Activated CD4-positive, alpha-beta T cell treated with anti-CD3 and anti-CD28 coated beads, Interleukin-2, amount 10 ng/mL, durations not matched to agents 7 days and 5 days (primary cell): ENCODE measurements around the gene IL7R. TPM values are rescaled to one million over a fixed set of nuclear protein-coding genes. Genes with fewer than 3 reads are reported as not detected.
A peak's percentile ranks its signal among the peaks of the same experiment; 100 is the strongest.

Experiments
- CTCF ChIA-PET: fragments of 350-600 bp; sonication (Branson Sonifier 250); formaldehyde crosslinking; loops from one replicate; lab custom pipeline; 2021; ENCODE audit warnings: antibody characterized with exemption; lab: Charles Lee
- POLR2A ChIA-PET: fragments of 350-600 bp; sonication (Branson Sonifier 250); formaldehyde crosslinking; loops from one replicate; lab custom pipeline; 2021; ENCODE audit warnings: antibody characterized with exemption; lab: Charles Lee
- DNase-seq: peaks from one replicate; pipeline ENCODE4 v3.0.0-alpha.2; 2020
- H3K27ac Mint-ChIP-seq: one replicate; pipeline ENCODE4 v1.8.0; 2021; ENCODE audit warnings: mild to moderate bottlenecking, moderate library complexity, mixed read lengths
- H3K27me3 Mint-ChIP-seq: one replicate; pipeline ENCODE4 v1.8.0; 2021; ENCODE audit warnings: mixed read lengths
- H3K36me3 Mint-ChIP-seq: one replicate; pipeline ENCODE4 v1.8.0; 2021; ENCODE audit warnings: low read depth, mixed read lengths
- H3K4me1 Mint-ChIP-seq: one replicate; pipeline ENCODE4 v1.8.0; 2021; ENCODE audit warnings: mixed read lengths
- H3K4me3 Mint-ChIP-seq: one replicate; pipeline ENCODE4 v1.8.0; 2021; ENCODE audit warnings: mild to moderate bottlenecking, moderate library complexity, mixed read lengths
- H3K9me3 Mint-ChIP-seq: one replicate; pipeline ENCODE4 v1.8.0; 2021; ENCODE audit warnings: mixed read lengths
- total RNA-seq, 2 experiments: library from RNA; stranded (reverse); gene quantifications; one replicate each; pipeline ENCODE4 v1.2.3, GENCODE V29; 2021

Gene IL7R
- total RNA-seq, 2 experiments from 2014 or later = 451 to 533 TPM

DNA sequence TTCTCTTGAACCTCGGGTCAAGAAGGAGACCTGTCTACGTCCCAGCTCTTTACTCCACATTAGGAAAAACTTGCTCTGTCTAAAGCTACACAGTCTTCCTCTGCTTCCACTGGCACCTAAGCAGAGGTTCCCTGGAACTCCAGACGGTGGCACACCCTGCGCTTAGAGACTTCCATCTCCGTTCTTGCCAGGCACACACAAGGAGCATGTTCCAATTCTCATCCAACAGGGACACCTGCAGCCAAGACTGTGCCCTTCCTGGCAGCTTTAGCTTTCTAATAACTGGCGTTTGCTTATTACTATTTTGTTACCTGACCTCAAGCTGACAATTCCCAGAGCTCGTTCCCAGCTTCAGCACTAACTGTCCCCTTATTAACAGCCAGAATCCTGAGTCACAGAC, 65.8 kb downstream of the IL7R start:
- Mint-ChIP-seq H3K27ac (no peak overlapping the region), H3K36me3 (peaks cover 11% of the 10 kb centered on the region), H3K4me3 (no peak overlapping the region), H3K27me3 (peaks cover under 1% of the 10 kb centered on the region), H3K9me3 (peaks cover 20% of the 10 kb centered on the region), H3K4me1 (peaks cover 54% of the 10 kb centered on the region)
- ChIA-PET CTCF (interaction anchor here (0.6 to 1.6 kb wide), 6 partner anchors 10 to 323 kb away, joined by 3 to 6 read pairs (median 3); no protein-coding TSS in a partner anchor), POLR2A (no interaction called here)
- no peak for DNase-seq

DNA sequence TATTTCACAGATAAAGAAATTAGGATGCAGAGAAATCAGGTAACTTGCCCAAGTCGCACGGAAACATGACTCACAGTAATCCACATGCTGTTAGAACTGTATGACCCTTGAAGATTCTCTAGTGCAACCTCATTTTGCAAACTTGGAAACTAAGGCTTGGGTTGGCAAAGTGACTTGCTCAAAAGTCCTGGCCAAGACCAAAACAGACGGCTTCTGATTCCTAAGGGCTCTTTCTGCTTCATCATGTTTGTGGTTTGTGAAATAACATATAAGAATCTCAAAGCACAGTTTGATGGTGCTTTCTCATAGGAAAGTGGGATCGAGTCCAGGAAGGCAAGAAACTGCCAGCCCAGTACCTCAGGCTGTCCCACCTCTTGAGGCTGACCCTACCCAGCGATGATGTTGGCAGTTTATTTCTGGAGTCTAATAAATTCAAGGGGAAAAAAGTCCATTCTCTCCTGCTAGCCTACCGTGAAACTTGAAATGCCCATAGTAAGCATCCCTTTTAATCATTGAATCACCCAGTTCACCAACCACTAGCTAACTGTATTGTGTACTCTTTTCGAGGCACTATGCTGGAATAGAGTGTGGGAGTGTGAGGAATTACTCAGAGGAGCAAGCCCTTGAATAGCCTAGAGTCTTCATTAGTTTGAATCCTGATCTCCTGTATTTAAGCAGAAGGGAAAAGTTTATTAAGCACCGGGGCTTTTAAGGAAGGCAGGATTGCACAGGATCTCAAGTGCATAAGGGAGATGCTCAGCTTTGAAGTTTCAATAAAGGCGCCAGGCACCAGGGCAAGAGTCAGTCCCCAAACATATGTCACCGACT, 67.6 kb downstream of the IL7R start:
- H3K36me3 Mint-ChIP-seq = peaks cover 8% of the 10 kb centered on the region
- peaks cover 3% of the 10 kb centered on the region for H3K27me3 Mint-ChIP-seq
- peak overlapping the region; percentile 74 for H3K27ac Mint-ChIP-seq
- H3K9me3 Mint-ChIP-seq = peaks cover 10% of the 10 kb centered on the region
- ChIA-PET POLR2A (interaction anchor here (0.6 to 1.0 kb wide), 2 partner anchors 70 to 72 kb away, joined by 3 to 6 read pairs; no protein-coding TSS in a partner anchor), CTCF (interaction anchor here (0.8 to 4.1 kb wide), 23 partner anchors 12 to 488 kb away, joined by 3 to 44 read pairs (median 5); partner anchors contain the start of gene SPEF2)
- H3K4me3 Mint-ChIP-seq = peak overlapping the region; percentile 60
- no peak for DNase-seq
- H3K4me1 Mint-ChIP-seq = peaks cover 43% of the 10 kb centered on the region

DNA sequence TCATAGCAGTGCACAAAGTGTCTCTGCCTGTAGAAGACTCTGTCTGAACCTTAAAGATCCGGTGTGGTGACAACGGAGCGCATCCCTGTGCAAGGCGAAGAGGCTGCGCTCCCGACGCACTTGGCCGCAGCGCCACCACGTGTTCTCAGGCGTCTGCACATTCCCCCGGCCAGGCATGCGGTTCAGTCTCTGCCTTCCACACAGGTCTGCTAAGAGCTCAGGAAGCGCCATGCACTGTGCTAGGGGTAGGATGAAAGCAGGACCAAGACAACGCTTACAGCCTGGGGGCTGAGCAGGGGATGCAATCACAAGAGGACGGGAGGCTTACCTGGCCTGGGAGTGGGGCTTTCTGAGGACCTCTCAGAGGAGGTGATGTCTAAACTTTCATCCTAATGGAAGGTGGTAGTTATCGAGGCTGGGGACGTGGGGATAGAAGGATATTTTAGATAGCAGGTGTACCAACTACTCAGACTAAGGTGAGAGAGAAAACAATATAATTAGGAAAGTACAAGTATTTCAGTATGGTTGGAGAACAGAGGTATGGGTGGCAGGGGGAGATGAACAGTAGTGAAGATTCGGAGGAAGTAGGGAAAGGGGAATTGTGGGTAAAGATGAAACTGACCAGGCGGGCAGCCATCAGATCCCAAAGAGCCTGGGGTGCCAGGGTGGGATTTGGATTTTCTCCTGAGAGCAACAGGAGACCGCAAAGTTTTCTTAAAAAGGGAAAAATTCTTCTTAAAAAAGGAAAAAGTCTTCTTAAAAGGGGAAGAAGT, 68.4 kb downstream of the IL7R start:
- H3K27ac Mint-ChIP-seq = peak overlapping the region; percentile 74
- peak overlapping the region; percentile 60 for H3K4me3 Mint-ChIP-seq
- peaks cover 3% of the 10 kb centered on the region for H3K36me3 Mint-ChIP-seq
- ChIA-PET CTCF (interaction anchor here (0.6 to 4.1 kb wide), 32 partner anchors 13 to 489 kb away, joined by 3 to 44 read pairs (median 4); partner anchors contain the start of genes CAPSL and SPEF2), POLR2A (interaction anchor here (1.0 to 2.1 kb wide), 2 partner anchors 70 to 274 kb away, joined by 3 to 6 read pairs; no protein-coding TSS in a partner anchor)
- DNase-seq = peak; percentile 89
- H3K9me3 Mint-ChIP-seq = peaks cover 3% of the 10 kb centered on the region
- H3K27me3 Mint-ChIP-seq = peaks cover 3% of the 10 kb centered on the region
- peaks cover 39% of the 10 kb centered on the region for H3K4me1 Mint-ChIP-seq

DNA sequence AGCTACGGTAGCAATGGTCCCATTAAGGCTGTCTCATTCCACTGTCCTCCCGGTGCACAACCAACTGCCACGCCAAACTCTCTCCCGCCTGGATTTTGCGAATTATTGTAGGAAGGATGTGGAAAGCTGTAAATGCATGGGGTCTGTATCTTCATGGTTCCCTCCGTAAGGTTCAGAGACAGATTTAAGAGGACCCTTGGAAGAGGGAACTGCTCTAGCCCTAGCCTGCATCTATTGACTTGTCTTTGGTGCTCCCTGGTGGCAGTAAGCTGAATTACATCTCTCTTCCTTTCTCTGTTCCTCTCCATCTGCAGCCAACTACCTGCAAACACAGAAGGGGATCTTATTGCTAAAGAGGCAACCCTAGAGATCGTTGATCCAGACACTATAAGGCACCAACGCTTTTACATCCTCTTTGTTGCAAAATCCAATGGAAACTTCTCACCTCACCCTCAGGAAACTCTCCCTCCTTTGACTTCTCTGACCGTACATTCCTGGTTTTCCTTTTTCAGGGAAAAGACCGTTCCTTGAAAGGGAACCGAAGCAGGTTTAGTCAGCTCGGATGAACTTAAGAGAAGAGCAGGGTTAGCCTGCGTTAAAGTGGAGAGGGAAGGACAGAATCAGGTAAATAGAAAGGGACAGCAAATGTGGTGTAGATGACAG, 69.8 kb downstream of the IL7R start:
- DNase-seq = peak; percentile 80
- Mint-ChIP-seq H3K36me3 (no peaks in the 10 kb centered on the region), H3K9me3 (no peaks in the 10 kb centered on the region), H3K27ac (no peak overlapping the region), H3K4me1 (peaks cover 36% of the 10 kb centered on the region), H3K27me3 (peaks cover 3% of the 10 kb centered on the region), H3K4me3 (peak overlapping the region; percentile 52)
- CTCF ChIA-PET = interaction anchor here (0.6 to 4.1 kb wide), 43 partner anchors 9 to 494 kb away, joined by 3 to 44 read pairs (median 3); partner anchors contain the start of genes CAPSL, IL7R and SPEF2
- POLR2A ChIA-PET = interaction anchor here (2.1 kb wide), 1 partner anchor 275 kb away, joined by 6 read pairs; no protein-coding TSS in a partner anchor

Other genes starting within 250 kb of the IL7R start
- gene SPEF2, start 239.0 kb upstream of the IL7R start, total RNA-seq = 1 to 10 TPM; 5.9 to 9.1 TPM
- not detected for gene CAPSL, start 81.7 kb downstream of the IL7R start, total RNA-seq
- not detected for gene UGT3A1, start 134.5 kb downstream of the IL7R start, total RNA-seq
- not detected for gene UGT3A2, start 210.0 kb downstream of the IL7R start, total RNA-seq